Breast epithelium (tissue), 3 donors: Measurements from ENCODE around the gene SLC26A11.

ENCODE experiments used
- POLR2A ChIP-seq: fragments of 450-650 bp; IDR thresholded peaks from one replicate; pipeline ENCODE4 v1.6.1; 2016; ENCODE audit warnings: antibody characterized with exemption, mild to moderate bottlenecking, moderate library complexity
- POLR2AphosphoS5 ChIP-seq, 3 donors: sonication (generic); formaldehyde crosslinking; IDR thresholded peaks; one replicate each; pipeline ENCODE4 v1.6.1; 2017; ENCODE audit warnings: antibody characterized with exemption in 3 of 3
- TF ChIP-seq, protein P1 (sequence below), 3 donors: fragments of 450-650 bp; IDR thresholded peaks; one replicate each; pipeline ENCODE4 v1.5.1; 2016 to 2017; ENCODE audit warnings: antibody characterized with exemption in 3 of 3, mild to moderate bottlenecking in 3 of 3, moderate library complexity in 3 of 3

DNA sequence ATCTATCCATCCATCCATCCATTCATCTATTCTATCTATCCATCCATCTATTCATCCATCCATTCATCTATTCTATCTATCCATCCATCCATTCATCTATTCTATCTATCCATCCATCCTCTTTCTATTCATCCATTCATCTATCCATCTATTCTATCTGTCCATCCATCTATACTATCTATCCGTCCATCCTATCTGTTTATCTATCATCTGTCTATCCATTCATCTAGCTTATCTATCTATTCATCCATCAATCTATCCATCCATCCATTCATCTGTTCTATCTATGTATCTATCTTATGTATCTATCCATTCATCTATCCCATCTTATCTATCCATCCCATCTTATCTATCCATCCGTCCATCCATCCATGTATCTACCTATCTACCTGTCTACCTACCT, 49.2 kb downstream of the SLC26A11 start:
- TF ChIP-seq, protein P1, sequence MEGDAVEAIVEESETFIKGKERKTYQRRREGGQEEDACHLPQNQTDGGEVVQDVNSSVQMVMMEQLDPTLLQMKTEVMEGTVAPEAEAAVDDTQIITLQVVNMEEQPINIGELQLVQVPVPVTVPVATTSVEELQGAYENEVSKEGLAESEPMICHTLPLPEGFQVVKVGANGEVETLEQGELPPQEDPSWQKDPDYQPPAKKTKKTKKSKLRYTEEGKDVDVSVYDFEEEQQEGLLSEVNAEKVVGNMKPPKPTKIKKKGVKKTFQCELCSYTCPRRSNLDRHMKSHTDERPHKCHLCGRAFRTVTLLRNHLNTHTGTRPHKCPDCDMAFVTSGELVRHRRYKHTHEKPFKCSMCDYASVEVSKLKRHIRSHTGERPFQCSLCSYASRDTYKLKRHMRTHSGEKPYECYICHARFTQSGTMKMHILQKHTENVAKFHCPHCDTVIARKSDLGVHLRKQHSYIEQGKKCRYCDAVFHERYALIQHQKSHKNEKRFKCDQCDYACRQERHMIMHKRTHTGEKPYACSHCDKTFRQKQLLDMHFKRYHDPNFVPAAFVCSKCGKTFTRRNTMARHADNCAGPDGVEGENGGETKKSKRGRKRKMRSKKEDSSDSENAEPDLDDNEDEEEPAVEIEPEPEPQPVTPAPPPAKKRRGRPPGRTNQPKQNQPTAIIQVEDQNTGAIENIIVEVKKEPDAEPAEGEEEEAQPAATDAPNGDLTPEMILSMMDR (IDR thresholded peaks at IDR 0.05), result no peak
- TF ChIP-seq POLR2A, result no peak
- TF ChIP-seq POLR2AphosphoS5 (IDR thresholded peaks at IDR 0.05), result no peak
